Articular chondrocyte of knee joint (primary cell): ENCODE measurements around the gene HEG1. TPM values are rescaled to one million over a fixed set of nuclear protein-coding genes. Genes with fewer than 3 reads are reported as not detected.

Experiments
- small RNA-seq: library from RNA; depleted of rRNA; stranded (forward); fragments of <200 nt; gene quantifications from one replicate; pipeline ENCODE3, GENCODE V24; 2012
- total RNA-seq: library from RNA; depleted of rRNA; stranded (reverse); fragments of >200 nt; gene quantifications from 2 replicates; pipeline ENCODE4 v1.2.3, GENCODE V29; 2012

HEG1 gene, protein sequence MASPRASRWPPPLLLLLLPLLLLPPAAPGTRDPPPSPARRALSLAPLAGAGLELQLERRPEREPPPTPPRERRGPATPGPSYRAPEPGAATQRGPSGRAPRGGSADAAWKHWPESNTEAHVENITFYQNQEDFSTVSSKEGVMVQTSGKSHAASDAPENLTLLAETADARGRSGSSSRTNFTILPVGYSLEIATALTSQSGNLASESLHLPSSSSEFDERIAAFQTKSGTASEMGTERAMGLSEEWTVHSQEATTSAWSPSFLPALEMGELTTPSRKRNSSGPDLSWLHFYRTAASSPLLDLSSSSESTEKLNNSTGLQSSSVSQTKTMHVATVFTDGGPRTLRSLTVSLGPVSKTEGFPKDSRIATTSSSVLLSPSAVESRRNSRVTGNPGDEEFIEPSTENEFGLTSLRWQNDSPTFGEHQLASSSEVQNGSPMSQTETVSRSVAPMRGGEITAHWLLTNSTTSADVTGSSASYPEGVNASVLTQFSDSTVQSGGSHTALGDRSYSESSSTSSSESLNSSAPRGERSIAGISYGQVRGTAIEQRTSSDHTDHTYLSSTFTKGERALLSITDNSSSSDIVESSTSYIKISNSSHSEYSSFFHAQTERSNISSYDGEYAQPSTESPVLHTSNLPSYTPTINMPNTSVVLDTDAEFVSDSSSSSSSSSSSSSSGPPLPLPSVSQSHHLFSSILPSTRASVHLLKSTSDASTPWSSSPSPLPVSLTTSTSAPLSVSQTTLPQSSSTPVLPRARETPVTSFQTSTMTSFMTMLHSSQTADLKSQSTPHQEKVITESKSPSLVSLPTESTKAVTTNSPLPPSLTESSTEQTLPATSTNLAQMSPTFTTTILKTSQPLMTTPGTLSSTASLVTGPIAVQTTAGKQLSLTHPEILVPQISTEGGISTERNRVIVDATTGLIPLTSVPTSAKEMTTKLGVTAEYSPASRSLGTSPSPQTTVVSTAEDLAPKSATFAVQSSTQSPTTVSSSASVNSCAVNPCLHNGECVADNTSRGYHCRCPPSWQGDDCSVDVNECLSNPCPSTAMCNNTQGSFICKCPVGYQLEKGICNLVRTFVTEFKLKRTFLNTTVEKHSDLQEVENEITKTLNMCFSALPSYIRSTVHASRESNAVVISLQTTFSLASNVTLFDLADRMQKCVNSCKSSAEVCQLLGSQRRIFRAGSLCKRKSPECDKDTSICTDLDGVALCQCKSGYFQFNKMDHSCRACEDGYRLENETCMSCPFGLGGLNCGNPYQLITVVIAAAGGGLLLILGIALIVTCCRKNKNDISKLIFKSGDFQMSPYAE (N-terminal part only)
- total RNA-seq = 114 and 128 TPM in 2 replicates

DNA sequence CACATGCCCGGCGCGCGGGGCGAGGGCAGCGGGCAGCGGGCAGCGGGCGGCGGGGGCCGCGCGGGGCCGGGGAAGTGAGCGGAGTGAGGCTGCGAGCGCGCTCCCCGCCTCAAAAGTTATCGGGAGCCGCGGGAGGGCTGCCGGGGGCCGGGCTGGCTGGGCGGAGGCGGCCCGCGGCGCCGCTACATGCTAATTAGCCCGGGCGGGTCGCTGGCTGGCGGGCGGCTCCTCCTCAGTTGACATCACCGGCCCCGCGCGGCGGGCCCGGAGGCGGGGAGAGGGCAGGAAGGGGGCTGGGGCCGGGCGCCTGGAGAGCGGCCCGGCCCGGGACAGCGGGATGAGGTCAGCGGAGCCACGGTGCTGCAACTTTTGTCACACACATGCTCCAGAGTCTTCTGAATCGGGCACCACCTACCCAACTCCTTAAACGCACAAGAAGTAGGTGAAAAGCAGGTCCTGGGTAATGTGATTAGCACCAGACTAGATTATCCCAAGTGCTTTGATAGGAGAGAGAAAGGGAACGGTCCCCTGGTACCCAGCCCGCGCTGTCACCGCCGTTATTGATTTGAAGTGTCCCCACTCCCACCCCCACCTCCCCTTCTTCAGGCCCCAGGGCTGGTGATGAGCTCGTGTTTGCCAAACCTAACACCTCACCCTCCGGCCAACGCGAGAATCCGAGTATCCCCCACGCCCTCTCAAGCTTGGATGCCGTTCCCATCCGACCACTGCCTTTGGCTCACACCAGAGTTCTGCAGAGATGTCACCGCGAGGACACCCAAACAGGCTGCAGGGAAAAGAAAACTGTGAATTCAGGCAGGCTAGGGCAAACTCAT, at the start of gene HEG1:
TSS of gene HEG1 (minus strand) at position 85 of the 833 bp plus-strand sequence. CDS start 107 bp downstream, outside the sequence.

DNA sequence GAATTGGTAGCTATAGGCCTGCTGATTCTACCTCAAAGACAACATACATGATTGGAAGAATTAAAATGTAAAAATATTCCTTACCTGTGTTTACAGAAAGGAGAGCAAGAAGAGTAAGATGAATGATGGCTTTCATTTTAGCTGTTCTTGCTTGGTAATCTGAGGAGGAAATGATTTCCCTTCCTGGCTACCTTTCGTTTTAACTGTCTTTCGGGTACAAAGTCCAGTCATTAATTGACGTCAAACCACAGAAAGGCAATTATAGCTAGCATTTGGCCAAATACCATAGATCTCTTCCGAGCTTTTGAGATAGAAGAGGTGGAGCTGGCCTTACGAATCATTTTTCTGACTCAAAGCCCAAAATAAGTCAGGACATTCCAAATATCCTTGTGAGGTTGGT, 121.2 kb downstream of the HEG1 start, which contains the start of gene MUC13:
TSS of gene MUC13 (minus strand) at position 175 of the 400 bp plus-strand sequence. CDS start at position 136, 39 bp downstream.

Small RNA genes within 50 kb of the gene (small RNA-seq; reads per million reads assigned to genes)
- not detected for gene RNA5SP137

Other genes starting within 250 kb of the HEG1 start
- 167 and 274 TPM in 2 replicates for gene ITGB5, start 168.6 kb downstream of the HEG1 start, total RNA-seq
- gene MUC13, start 121.2 kb downstream of the HEG1 start, total RNA-seq = under 0.01 TPM in 1 of 2 replicates, not detected in the other
- gene SLC12A8, start 156.8 kb upstream of the HEG1 start, total RNA-seq = 1.6 and 2.3 TPM in 2 replicates